Measurements from ENCODE around the gene KHSRP.

- TF ChIP-seq CTCF (IDR thresholded peaks at IDR 0.05) (no peak), POLR2A (IDR thresholded peaks at IDR 0.05) (no peak)
Measured at GRCh38 chr19:6413291-6413690, 11.3 kb downstream of the KHSRP start.
